Activated naive CD4-positive, alpha-beta T cell (primary cell): ENCODE results near the gene MAGEC1.
"Not testable (repeated sequence)": the region's sequence is repeated elsewhere in the genome, so short reads cannot be mapped to it uniquely, and the experiment has no call there.

Experiments used
- DNase-seq, 4 experiments: peaks; one replicate each; lab custom pipeline; 2025; lab: John Stamatoyannopoulos, UW

MAGEC1 gene, protein sequence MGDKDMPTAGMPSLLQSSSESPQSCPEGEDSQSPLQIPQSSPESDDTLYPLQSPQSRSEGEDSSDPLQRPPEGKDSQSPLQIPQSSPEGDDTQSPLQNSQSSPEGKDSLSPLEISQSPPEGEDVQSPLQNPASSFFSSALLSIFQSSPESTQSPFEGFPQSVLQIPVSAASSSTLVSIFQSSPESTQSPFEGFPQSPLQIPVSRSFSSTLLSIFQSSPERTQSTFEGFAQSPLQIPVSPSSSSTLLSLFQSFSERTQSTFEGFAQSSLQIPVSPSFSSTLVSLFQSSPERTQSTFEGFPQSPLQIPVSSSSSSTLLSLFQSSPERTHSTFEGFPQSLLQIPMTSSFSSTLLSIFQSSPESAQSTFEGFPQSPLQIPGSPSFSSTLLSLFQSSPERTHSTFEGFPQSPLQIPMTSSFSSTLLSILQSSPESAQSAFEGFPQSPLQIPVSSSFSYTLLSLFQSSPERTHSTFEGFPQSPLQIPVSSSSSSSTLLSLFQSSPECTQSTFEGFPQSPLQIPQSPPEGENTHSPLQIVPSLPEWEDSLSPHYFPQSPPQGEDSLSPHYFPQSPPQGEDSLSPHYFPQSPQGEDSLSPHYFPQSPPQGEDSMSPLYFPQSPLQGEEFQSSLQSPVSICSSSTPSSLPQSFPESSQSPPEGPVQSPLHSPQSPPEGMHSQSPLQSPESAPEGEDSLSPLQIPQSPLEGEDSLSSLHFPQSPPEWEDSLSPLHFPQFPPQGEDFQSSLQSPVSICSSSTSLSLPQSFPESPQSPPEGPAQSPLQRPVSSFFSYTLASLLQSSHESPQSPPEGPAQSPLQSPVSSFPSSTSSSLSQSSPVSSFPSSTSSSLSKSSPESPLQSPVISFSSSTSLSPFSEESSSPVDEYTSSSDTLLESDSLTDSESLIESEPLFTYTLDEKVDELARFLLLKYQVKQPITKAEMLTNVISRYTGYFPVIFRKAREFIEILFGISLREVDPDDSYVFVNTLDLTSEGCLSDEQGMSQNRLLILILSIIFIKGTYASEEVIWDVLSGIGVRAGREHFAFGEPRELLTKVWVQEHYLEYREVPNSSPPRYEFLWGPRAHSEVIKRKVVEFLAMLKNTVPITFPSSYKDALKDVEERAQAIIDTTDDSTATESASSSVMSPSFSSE

DNA sequence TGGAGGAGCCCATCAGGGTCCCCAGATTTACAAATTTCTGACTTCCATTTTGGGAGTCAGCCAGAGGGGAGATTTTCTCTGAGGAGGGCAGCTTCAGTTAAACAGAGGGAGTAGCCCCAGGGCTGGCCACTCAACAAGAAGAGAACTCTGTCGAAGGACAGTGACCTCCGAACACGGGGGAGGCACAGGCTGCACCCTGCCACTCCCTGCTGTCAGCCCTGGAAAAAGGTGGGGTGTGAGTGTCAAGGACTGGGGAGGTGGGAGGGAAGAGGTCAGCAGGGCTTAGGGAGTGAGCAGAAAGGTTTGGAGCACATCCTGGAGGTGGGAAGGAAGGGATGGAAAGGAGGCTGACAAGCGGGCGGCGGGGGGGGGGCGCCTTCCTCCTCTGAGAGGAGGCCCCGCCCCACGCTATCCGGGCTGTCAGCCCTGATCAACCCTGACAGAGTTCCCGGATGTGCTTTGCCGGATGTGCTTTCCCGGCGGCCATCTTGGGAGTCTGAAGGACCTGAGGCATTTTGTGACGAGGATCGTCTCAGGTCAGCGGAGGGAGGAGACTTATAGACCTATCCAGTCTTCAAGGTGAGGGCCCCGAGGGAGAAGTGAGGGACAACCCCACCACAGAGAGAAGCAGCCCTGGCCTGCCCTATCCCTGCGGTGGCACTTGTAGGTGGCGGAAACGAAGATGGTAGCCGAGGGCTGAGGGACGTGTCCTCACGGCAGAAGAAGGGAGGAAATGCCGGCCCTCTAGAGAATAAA, at the start of gene MAGEC1:
TSS of gene MAGEC1 (plus strand) at position 495 of the 756 bp plus-strand sequence. CDS start 1,179 bp downstream, outside the sequence.
- no peak for DNase-seq

DNA sequence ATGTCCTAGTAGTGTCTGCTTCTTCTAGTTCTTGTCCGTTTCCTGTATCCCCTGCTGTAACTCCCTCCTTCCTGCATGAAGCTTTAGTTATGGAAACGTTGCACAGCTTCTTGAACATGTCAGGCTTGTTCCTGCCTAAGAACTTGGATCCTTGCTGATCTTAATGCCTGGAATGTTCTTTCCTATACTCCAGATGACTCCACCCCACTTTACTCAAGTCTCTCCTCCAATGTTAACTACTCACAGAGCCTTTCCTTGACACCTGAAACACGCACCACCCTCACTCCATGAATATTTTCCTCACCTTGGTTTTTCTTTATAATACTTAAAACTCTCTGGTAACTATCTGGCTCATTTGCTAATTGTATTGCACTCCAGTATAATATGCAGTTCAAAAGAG, 46.2 kb upstream of the MAGEC1 start:
- DNase-seq: no peak

DNA sequence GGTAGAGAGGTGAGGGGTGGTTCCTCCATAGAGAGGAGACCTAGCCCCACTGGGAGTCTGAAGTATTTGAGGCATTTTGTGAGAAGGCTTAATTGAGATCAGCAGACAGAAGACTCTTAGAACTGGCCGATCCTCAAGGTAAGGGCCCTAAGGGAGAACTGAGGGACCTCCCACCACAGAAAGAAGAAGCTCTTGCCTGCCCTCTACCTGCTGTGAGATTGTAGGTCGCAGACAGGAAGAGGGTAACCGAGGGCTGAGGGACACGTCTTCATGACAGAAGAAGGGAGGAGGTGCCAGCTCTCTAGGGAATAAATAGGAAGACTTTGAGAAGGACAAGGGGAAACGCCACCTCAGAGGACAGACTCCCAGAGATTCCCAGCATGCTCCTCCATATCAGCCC, 24.1 kb upstream of the MAGEC1 start:
- DNase-seq: no peak

DNA sequence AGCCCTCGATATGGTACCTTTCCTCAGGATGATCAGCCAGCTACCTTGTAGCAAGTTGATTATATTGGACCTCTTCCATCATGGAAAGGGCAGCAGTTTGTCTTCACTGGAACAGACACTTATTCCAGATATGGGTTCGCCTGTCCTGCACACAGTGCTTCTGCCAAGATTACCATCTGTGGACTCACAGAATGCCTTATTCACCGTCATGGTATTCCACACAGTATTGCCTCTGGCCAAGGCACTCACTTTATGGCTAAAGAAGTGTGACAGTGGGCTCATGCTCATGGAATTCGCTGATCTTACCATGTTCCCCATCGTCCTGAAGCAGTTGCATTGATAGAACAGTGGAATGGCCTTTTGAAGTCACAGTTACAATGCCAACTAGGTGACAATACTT, 14.9 kb upstream of the MAGEC1 start:
- DNase-seq: not testable (repeated sequence)

DNA sequence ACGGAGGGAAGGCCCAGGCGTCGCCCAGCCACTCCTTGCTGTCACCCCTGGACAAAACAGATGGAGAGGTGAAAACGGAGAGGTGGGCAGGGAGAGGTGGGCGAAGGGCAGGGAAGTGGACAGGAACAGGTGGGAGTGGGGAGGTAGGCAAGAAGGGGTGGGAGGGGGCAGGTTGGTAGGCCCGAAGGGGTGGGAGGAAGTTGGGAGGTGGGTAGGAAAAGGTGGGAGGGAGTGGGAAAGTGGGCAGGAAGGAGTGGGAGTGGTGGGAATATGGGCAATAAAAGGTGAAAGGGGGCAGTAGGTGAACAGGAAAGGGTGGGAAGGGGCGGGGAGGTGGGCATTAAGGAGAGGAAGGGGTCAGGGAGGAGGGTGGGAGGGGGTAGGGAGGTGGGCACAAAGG, 9.0 kb upstream of the MAGEC1 start:
- DNase-seq: no peak

DNA sequence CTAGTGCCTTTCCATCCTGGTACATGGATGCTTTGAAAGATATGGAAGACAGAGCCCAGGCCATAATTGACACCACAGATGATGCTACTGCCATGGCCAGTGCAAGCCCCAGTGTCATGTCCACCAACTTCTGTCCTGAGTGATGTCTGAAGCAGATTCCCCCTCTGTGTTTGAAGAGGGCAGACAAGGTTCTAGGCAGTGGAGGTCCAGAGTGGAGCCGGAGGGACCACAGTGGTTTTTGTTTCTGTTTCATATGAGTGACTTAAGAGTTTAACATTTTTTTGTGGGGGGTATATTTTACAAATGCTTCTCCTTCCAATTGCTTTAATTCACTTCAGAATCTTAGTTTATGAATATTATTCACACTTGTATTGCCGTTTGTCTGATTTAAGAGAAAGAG, 6.0 kb upstream of the MAGEC1 start:
- DNase-seq: no peak

DNA sequence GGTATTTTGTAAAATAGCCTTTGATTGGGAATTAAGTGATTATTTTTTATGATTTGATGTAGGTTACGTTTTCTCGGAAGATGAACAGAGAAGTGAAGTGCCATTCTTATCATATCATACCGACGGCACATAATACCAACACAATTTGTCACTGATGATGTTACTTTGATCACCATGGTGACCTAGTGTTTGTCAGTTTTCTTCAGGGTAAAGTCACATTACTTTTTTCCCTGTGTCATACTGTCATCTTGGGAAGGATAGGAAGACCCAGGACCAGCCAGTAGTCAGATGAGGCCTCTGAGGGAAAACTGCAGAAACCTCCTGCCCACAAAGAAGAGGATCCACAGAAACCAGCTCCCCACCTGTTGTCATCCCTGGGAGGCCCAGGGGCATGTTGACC, 1.3 kb upstream of the MAGEC1 start:
- DNase-seq: no peak

DNA sequence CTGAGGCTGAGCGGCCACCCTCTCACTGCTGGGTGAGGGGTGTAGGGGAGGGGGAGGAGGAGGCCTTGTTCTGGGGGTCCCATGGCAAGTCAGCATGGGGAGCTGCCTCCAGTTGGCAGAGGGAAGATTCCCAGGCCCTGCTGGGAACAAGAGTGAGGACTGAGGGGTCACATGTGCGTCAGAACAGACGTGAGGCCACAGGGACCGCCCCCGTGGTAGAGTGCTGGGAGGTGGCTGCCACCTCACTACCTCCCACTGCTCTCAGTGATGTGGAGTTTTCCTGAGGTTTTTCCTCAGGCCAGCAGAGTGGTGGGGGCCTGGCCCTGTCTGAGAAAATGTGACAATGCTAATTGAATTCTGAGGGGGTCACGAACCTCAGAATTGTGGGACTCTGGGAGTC, 568 bp downstream of the MAGEC1 start:
- no peak for DNase-seq

DNA sequence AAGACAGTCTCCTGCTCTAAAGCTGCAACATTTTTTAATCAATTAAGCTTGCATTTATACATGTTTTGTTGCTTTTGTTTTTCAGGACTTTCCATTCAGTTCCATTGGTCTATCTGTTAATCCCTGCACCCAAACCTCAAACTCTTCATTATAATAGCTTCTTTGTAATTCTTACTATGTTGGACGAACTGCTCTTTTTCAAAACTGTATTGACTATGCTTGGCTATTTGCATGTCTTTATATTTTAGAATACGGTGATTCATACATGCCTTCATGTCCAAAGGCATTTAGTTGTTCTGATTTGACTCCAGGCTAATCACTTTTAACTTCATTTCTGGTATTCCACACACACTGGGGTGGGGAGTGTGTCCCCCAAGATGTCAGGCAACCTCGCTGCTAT, 14.1 kb downstream of the MAGEC1 start:
- no peak for DNase-seq

DNA sequence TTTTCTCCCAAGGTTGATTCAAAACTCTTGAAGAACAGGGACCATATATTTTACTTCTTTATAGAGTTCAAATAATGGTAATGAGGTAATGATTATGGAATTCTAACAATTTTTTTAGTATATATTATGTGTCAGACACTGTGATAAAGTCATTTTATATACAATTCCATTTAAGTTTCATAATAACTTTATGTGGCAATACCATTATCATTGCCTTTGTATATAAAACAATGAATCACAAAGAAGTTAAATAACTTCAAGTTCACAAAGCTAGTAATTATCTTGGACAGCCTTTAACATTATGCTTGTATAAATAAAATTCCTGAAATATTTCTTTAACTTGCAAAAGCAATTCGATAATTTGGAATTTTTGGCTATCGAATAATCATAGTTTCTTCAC, 20.6 kb downstream of the MAGEC1 start:
- no peak for DNase-seq

DNA sequence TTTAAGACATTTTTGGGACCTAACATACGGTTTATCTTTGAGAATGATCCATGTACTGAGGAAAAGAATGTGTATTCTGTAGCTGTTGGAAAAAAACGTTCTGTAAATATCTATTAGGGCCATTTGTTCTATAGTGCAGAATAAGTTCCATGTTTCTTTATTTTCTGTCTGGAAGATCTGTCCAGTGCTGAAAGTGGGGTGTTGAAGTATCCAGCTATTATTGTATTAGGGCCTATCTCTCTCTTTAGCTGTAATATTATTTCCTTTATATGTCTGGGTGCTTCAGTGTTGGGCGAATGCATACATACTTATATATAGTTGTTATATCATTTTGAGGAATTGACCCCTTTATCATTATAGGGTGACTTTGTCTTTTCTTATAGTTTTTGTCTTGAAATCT, 24.7 kb downstream of the MAGEC1 start:
- DNase-seq: no peak

DNA sequence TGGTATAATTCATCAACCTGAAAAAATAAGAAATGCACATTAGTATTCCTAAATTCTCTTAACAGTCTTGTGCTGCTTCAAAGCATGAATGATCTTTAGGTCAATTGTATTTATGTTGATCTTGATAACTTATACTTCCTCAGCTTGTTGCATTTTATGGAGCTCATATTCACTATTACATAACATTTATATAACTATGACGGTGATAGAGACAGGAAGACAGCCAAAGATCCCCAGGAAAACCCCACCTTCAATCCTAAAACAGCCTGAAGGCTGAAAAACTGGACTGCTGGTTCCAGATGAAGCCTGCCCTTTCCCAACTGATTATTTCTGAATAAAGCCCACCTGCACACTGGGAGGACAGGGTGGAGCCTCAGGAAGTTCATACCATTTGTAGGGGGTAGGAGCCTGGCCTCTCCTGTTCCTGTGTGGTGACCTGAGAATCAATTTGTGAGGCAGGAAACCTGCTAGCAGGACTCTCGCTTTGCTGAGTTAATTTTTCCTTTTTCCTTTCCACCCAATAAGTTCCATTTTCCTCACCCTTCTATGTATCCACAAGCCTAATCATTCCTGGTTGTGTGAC, 30.5 kb downstream of the MAGEC1 start:
- DNase-seq: no peak

DNA sequence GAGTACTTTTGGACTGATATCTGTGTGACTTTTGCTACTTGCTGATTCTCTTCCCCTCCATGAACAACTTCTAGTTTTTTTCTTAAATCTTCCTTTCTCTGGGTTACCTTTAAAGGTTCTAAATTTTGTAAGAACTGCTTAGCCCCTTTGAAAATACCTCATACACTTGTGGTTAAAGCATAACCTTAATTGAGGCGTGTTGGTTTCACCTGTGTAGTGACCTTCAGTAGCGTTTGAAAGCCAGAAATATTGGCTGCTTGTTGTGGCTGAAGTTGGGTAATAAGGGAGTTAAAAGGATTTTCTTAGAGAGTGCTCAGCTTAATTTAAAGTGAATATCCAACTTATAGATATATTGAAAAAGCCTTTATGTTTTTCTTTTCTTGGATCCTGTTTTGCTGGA, 32.0 kb downstream of the MAGEC1 start:
- DNase-seq: no peak

DNA sequence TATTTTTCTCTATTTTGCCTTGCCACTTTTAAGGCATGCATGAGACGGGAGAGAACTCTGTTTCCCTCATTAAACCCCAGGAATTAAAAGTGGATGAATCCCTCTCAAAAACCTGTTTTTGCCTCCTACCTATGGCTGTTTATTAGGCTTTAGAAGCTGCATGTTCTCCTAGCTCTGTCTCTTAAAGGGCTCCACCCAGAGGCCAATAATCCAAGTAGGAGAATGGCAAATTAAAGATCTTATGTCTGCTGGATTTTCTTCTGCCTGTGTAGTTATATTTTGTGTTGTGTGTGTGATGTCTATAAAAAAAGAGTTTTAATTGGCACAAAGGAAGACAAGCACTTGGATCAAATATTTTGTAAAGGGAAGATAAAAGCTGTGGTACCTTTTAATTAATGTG, 32.4 kb downstream of the MAGEC1 start:
- no peak for DNase-seq

DNA sequence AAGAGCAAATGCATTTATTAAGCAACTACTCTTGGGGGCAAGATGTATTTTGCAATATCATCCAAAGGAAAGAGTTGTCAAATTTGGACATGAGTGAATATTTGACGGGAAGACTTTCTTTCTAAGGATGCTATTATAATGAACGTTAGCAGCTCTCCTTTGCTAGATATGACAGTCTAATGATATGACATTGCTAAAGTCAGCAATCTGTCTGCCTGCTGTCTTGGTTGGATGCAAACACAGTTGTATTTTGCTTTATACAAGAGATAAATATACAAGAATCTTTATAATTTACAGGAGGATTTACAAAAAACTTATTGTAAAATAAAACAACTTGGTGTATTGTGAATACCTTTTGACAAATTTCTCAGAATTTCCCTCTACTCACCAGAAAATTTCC, 37.5 kb downstream of the MAGEC1 start:
- no peak for DNase-seq

DNA sequence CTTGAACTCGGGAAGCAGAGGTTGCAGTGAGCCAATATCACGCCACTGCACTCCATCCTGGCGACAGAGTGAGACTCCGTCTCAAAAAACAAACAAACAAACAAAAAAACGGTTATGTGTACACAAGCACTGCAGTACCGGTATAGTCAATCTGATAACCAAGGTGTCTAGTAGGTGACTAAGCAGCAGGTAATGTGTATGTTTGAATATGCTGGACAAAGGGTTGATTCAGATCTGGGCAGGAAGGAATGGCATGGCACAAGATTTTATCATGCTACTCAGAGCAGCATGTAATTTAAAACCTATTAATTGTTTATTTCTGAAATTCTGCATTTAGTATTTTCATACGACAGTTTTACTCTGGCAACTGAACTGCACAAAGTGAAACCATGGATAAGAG, 41.7 kb downstream of the MAGEC1 start:
- no peak for DNase-seq

DNA sequence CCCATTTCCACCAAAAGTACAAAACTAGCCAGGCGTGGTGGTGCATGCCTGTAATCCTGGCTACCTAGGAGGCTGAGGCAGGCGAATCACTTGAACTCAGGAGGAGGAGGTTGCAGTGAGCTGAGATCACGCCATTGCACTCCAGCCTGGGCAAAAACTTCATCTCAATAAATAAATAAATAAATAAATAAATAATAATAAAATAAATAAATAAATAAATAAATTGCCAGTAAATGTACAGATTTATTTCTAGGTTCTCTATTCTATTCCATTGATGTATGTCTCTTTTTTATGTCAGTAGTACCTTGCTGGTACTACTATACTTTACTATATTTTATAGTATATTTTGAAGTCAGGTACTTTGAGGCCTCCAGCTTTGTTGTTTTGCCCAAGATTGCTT, 43.7 kb downstream of the MAGEC1 start:
- no peak for DNase-seq

DNA sequence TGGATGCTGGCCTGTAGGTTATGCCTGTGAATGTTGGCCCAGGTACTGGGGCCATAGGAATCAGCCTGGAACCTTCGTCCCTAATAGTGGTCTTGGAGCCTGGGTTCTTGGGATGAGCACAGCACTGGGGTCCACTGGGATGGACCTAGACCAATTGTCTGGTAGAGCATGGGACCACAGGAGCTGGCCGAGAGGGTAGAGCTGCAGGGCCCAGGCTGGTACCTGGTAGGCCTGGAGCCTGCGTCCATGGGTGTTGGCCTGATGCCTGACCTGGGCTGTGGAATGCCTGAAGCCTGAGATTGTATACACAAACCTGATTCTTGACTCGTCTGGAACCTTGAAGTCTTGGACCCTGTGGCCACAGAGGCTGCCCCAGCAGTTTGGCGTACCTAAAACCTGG, 48.9 kb downstream of the MAGEC1 start:
- no peak for DNase-seq

DNA sequence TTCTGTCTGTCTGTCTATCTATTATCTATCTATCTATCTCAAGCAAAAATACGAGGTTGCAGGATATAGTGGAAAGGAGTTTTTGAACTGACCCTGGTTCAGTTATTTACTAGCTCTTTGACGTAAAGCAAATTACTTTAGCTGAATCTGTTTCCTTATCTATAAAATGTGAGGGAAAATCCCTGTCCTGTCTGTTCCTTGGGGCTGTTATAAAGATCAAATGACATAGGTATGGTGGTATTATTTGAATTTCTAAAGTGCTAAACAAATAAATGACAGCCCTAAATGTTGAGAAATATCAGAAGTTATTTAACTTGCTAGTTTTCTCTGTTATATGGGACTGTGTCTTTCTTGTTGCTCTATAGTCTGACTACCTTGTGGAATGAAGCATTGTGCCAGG, 55.0 kb downstream of the MAGEC1 start:
- no peak for DNase-seq
